H9 (cell line): Measurements from ENCODE around the gene XRN1. TPM values are rescaled to one million over a fixed set of nuclear protein-coding genes. Genes with fewer than 3 reads are reported as not detected.

Experiments
- DNase-seq: peaks from one replicate; pipeline ENCODE4 v3.0.0-alpha.2; 2017
- H2AFZ ChIP-seq: one replicate; pipeline ENCODE4 v1.6.1; 2013; ENCODE audit warnings: mild to moderate bottlenecking, low read length, control low read depth, moderate library complexity
- H2AK5ac ChIP-seq: 2 replicates; pipeline ENCODE4 v1.6.1; 2013; ENCODE audit warnings: low read length, control low read depth, mixed read lengths; ENCODE audit not compliant: insufficient read length
- H2BK120ac ChIP-seq: one replicate; pipeline ENCODE4 v1.6.1; 2013; ENCODE audit warnings: low read depth, mild to moderate bottlenecking, low read length, control low read depth, inconsistent platforms; ENCODE audit not compliant: poor library complexity, severe bottlenecking
- H2BK12ac ChIP-seq: 2 replicates; pipeline ENCODE4 v1.6.1; 2013; ENCODE audit warnings: low read length, control low read depth, mixed read lengths, low read depth; ENCODE audit not compliant: insufficient read length
- H2BK15ac ChIP-seq: 2 replicates; pipeline ENCODE4 v1.6.1; 2013; ENCODE audit warnings: low read depth, low read length, control low read depth
- H2BK20ac ChIP-seq: one replicate; pipeline ENCODE4 v1.6.1; 2013; ENCODE audit warnings: low read depth, mild to moderate bottlenecking, low read length, control low read depth, inconsistent platforms; ENCODE audit not compliant: poor library complexity, severe bottlenecking
- H2BK5ac ChIP-seq: 2 replicates; pipeline ENCODE4 v1.6.1; 2013; ENCODE audit warnings: low read length, control low read depth, mixed read lengths; ENCODE audit not compliant: insufficient read length
- H3K14ac ChIP-seq: 2 replicates; pipeline ENCODE4 v1.6.1; 2013; ENCODE audit warnings: low read length, control low read depth; ENCODE audit not compliant: insufficient read depth
- H3K18ac ChIP-seq: 2 replicates; pipeline ENCODE4 v1.6.1; 2013; ENCODE audit warnings: low read depth, mild to moderate bottlenecking, mixed read lengths, low read length, control low read depth; ENCODE audit not compliant: insufficient read length
- H3K23ac ChIP-seq: 2 replicates; pipeline ENCODE4 v1.6.1; 2013; ENCODE audit warnings: low read length, control low read depth, mixed read lengths, low read depth; ENCODE audit not compliant: insufficient read length
- H3K23me2 ChIP-seq: 2 replicates; pipeline ENCODE4 v1.6.1; 2013; ENCODE audit warnings: low read depth, mild to moderate bottlenecking, mixed read lengths, low read length, control low read depth; ENCODE audit not compliant: insufficient read length, poor library complexity, severe bottlenecking
- H3K27ac ChIP-seq: 2 replicates; pipeline ENCODE4 v1.5.1; 2013; ENCODE audit warnings: low read length, control low read depth, mixed read lengths, low read depth; ENCODE audit not compliant: insufficient read length
- H3K27me3 ChIP-seq: 2 replicates; pipeline ENCODE4 v1.6.1; 2013; ENCODE audit warnings: low read length, control low read depth, inconsistent platforms; ENCODE audit not compliant: insufficient read depth
- H3K4ac ChIP-seq: 2 replicates; pipeline ENCODE4 v1.6.1; 2013; ENCODE audit warnings: low read depth, mild to moderate bottlenecking, control low read depth, inconsistent platforms, low read length, moderate library complexity
- H3K4me1 ChIP-seq: 2 replicates; pipeline ENCODE4 v1.6.1; 2013; ENCODE audit warnings: low read length, control low read depth, inconsistent platforms; ENCODE audit not compliant: insufficient read depth
- H3K4me2 ChIP-seq: 2 replicates; pipeline ENCODE4 v1.6.1; 2013; ENCODE audit warnings: low read length, control low read depth, mixed read lengths; ENCODE audit not compliant: insufficient read length, insufficient read depth
- H3K56ac ChIP-seq: 2 replicates; pipeline ENCODE4 v1.6.1; 2013; ENCODE audit warnings: low read depth, mild to moderate bottlenecking, mixed read lengths, low read length, control low read depth; ENCODE audit not compliant: insufficient read length
- H3K79me1 ChIP-seq: 2 replicates; pipeline ENCODE4 v1.6.1; 2013; ENCODE audit warnings: low read depth, mild to moderate bottlenecking, moderate library complexity, low read length, control low read depth, inconsistent platforms; ENCODE audit not compliant: insufficient read depth, poor library complexity, severe bottlenecking
- H3K79me2 ChIP-seq: 2 replicates; pipeline ENCODE4 v1.6.1; 2013; ENCODE audit warnings: low read length, control low read depth, inconsistent platforms; ENCODE audit not compliant: insufficient read depth
- H3K9ac ChIP-seq: 2 replicates; pipeline ENCODE4 v1.6.1; 2013; ENCODE audit warnings: low read length, control low read depth, mixed read lengths; ENCODE audit not compliant: insufficient read length; ENCODE audit errors: extremely low read depth
- H3K9me3 ChIP-seq: one replicate; pipeline ENCODE4 v1.6.1; 2013; ENCODE audit warnings: low read depth, low read length, inconsistent platforms; ENCODE audit not compliant: control insufficient read depth
- H3T11ph ChIP-seq: one replicate; pipeline ENCODE4 v1.6.1; 2013; ENCODE audit warnings: mild to moderate bottlenecking, low read length, control low read depth, inconsistent platforms
- H4K20me1 ChIP-seq: one replicate; pipeline ENCODE4 v1.6.1; 2013; ENCODE audit not compliant: control insufficient read depth, insufficient read length, insufficient read depth
- H4K5ac ChIP-seq: 2 replicates; pipeline ENCODE4 v1.6.1; 2013; ENCODE audit warnings: low read depth, mild to moderate bottlenecking, mixed read lengths, low read length, control low read depth; ENCODE audit not compliant: insufficient read length
- H4K8ac ChIP-seq: replicated peaks from 2 replicates; pipeline ENCODE4 v1.6.1; 2013; ENCODE audit warnings: low read length, control low read depth, mixed read lengths, low read depth; ENCODE audit not compliant: insufficient read length
- H4K91ac ChIP-seq: 2 replicates; pipeline ENCODE4 v1.6.1; 2013; ENCODE audit warnings: low read depth, mild to moderate bottlenecking, moderate library complexity, mixed read lengths, low read length, control low read depth; ENCODE audit not compliant: insufficient read length
- H3K27ac Mint-ChIP-seq, 3 experiments: 2 replicates in 2 of 3; 3 replicates in 1 of 3; pipeline ENCODE4 v1.8.0; 2020 to 2021; ENCODE audit warnings: mixed read lengths in 3 of 3, mild to moderate bottlenecking in 1 of 3, moderate library complexity in 1 of 3
- H3K27me3 Mint-ChIP-seq: 2 replicates; pipeline ENCODE4 v1.8.0; 2021; ENCODE audit warnings: low read depth, mild to moderate bottlenecking, moderate library complexity, mixed read lengths
- H3K36me3 Mint-ChIP-seq, 3 experiments: 2 replicates in 2 of 3; 3 replicates in 1 of 3; pipeline ENCODE4 v1.8.0; 2020 to 2021; ENCODE audit warnings: low read depth in 3 of 3, mixed read lengths in 3 of 3; ENCODE audit not compliant: insufficient read depth in 1 of 3
- H3K4me1 Mint-ChIP-seq, 2 experiments: 2 replicates each; pipeline ENCODE4 v1.8.0; 2020; ENCODE audit warnings: mixed read lengths in 2 of 2
- H3K4me3 Mint-ChIP-seq, 2 experiments: 2 replicates in 1 of 2; 3 replicates in 1 of 2; pipeline ENCODE4 v1.8.0; 2020 to 2021; ENCODE audit warnings: mild to moderate bottlenecking in 2 of 2, mixed read lengths in 2 of 2, moderate library complexity in 1 of 2
- H3K9me3 Mint-ChIP-seq, 2 experiments: 2 replicates in 1 of 2; 3 replicates in 1 of 2; pipeline ENCODE4 v1.8.0; 2020; ENCODE audit warnings: mild to moderate bottlenecking in 2 of 2, mixed read lengths in 2 of 2, moderate library complexity in 1 of 2
- CTCF ChIP-seq: fragments of 200-600 bp; sonication (generic); conservative IDR thresholded peaks from 3 replicates; pipeline ENCODE4 v1.8.0; 2021; ENCODE audit warnings: antibody characterized with exemption, mild to moderate bottlenecking
- WGBS: extraction: QIAGEN DNeasy Blood & Tissue Kit; methylation state at CpG from one replicate; pipeline ENCODE4 v1.1.7; 2013; ENCODE audit warnings: missing lambda C conversion rate, low lambda C conversion rate, mixed read lengths; ENCODE audit not compliant: insufficient read length; ENCODE audit errors: extremely low coverage; 5-methylcytosine and 5-hydroxymethylcytosine counted together
- total RNA-seq: library from RNA; stranded (reverse); gene quantifications from 2 replicates; pipeline ENCODE4 v1.2.1, GENCODE V29; 2021

Gene XRN1
- total RNA-seq, 1 experiment from 2014 or later, result 15.0 TPM

- H2BK12ac ChIP-seq, result no peak overlapping the region
- no peak overlapping the region for H3K14ac ChIP-seq
- no peak overlapping the region for H3K56ac ChIP-seq
- no peak for DNase-seq
- no peak overlapping the region for H3K4me2 ChIP-seq
- Mint-ChIP-seq H3K4me1 (no peaks in the 10 kb centered on the region), H3K9me3 (no peaks in the 10 kb centered on the region), H3K27me3 (no peaks in the 10 kb centered on the region), H3K4me3 (no peak overlapping the region), H3K27ac (no peak overlapping the region), H3K36me3 (peaks cover 0 to 2% (median 0%) of the 10 kb centered on the region in 3 experiments; a peak in 3 of 7 replicates)
- no peak overlapping the region for H2AK5ac ChIP-seq
- no peak overlapping the region for H4K5ac ChIP-seq
- no peaks in the 10 kb centered on the region for H3K79me1 ChIP-seq
- no peak overlapping the region for H4K8ac ChIP-seq
- H3K9me3 ChIP-seq, result no peaks in the 10 kb centered on the region
- no peak overlapping the region for H2BK120ac ChIP-seq
- no peak overlapping the region for H2AFZ ChIP-seq
- H3K18ac ChIP-seq, result no peak overlapping the region
- WGBS, result no CpG with 5 or more reads among the region's 4 CpGs
- no peaks in the 10 kb centered on the region for H3K27me3 ChIP-seq
- H3K27ac ChIP-seq, result no peak overlapping the region
- no peaks in the 10 kb centered on the region for H3K79me2 ChIP-seq
- no peak overlapping the region for H3K23ac ChIP-seq
- no peak overlapping the region for H2BK15ac ChIP-seq
- no peak overlapping the region for H2BK20ac ChIP-seq
- H3K4ac ChIP-seq, result no peak overlapping the region
- H3T11ph ChIP-seq, result no peak overlapping the region
- H2BK5ac ChIP-seq, result no peak overlapping the region
- H3K23me2 ChIP-seq, result no peaks in the 10 kb centered on the region
- no peak for TF ChIP-seq CTCF
- H4K91ac ChIP-seq, result no peak overlapping the region
- no peaks in the 10 kb centered on the region for H4K20me1 ChIP-seq
- H3K4me1 ChIP-seq, result no peaks in the 10 kb centered on the region
- H3K9ac ChIP-seq, result no peak overlapping the region
Measured at GRCh38 chr3:142468456-142468855, 20.6 kb upstream of the XRN1 start.
